ENCODE data around the gene PAK5.

The PAK5 gene

GRCh38 chr20:9686455-9686854 is 152.4 kb downstream of the PAK5 start:
- no peaks in the 10 kb centered on the region for H3K9me3 ChIP-seq (ENCODE audit: control insufficient read depth, insufficient read depth, low read length)
- H3K27me3 ChIP-seq (ENCODE audit: control insufficient read depth, insufficient read depth, low read length) = no peaks in the 10 kb centered on the region
- no peak overlapping the region for H3K9ac ChIP-seq (ENCODE audit: low read depth, low read length)
- no peaks in the 10 kb centered on the region for H3K4me1 ChIP-seq (ENCODE audit: control insufficient read depth, insufficient read depth, low read length)
- H3K4me3 ChIP-seq (ENCODE audit: low read depth, low read length) = no peak overlapping the region
- no peak overlapping the region for H3K27ac ChIP-seq (ENCODE audit: low read depth, low read length)
- no peaks in the 10 kb centered on the region for H3K36me3 ChIP-seq (ENCODE audit: control insufficient read depth, insufficient read depth, low read length)

- Histone ChIP-seq H3K27me3 (ENCODE audit: control insufficient read depth, insufficient read depth, low read length) (no peaks in the 10 kb centered on the region), H3K36me3 (ENCODE audit: control insufficient read depth, insufficient read depth, low read length) (no peaks in the 10 kb centered on the region), H3K9me3 (ENCODE audit: control insufficient read depth, insufficient read depth, low read length) (no peaks in the 10 kb centered on the region), H3K4me1 (ENCODE audit: control insufficient read depth, insufficient read depth, low read length) (no peaks in the 10 kb centered on the region), H3K27ac (ENCODE audit: low read depth, low read length) (no peak overlapping the region), H3K4me3 (ENCODE audit: low read depth, low read length) (no peak overlapping the region), H3K9ac (ENCODE audit: low read depth, low read length) (no peak overlapping the region)
Measured at GRCh38 chr20:9686001-9686400, 152.9 kb downstream of the PAK5 start.

- Histone ChIP-seq H3K27me3 (ENCODE audit: control insufficient read depth, insufficient read depth, low read length) (no peaks in the 10 kb centered on the region), H3K27ac (ENCODE audit: low read depth, low read length) (no peak overlapping the region), H3K9me3 (ENCODE audit: control insufficient read depth, insufficient read depth, low read length) (no peaks in the 10 kb centered on the region), H3K9ac (ENCODE audit: low read depth, low read length) (no peak overlapping the region), H3K4me1 (ENCODE audit: control insufficient read depth, insufficient read depth, low read length) (no peaks in the 10 kb centered on the region), H3K36me3 (ENCODE audit: control insufficient read depth, insufficient read depth, low read length) (no peaks in the 10 kb centered on the region), H3K4me3 (ENCODE audit: low read depth, low read length) (no peak overlapping the region)
Measured at GRCh38 chr20:9685011-9685410, 153.9 kb downstream of the PAK5 start.

GRCh38 chr20:9677100-9677623 is 161.7 kb downstream of the PAK5 start:
- Histone ChIP-seq H3K36me3 (ENCODE audit: control insufficient read depth, insufficient read depth, low read length) (no peaks in the 10 kb centered on the region), H3K4me1 (ENCODE audit: control insufficient read depth, insufficient read depth, low read length) (no peaks in the 10 kb centered on the region; the same call in 1 of the 2 replicates), H3K27ac (ENCODE audit: low read depth, low read length) (no peak overlapping the region), H3K4me3 (ENCODE audit: low read depth, low read length) (no peak overlapping the region), H3K9me3 (ENCODE audit: control insufficient read depth, insufficient read depth, low read length) (no peaks in the 10 kb centered on the region), H3K9ac (ENCODE audit: low read depth, low read length) (no peak overlapping the region), H3K27me3 (ENCODE audit: control insufficient read depth, insufficient read depth, low read length) (no peaks in the 10 kb centered on the region)

- H3K27me3 ChIP-seq (ENCODE audit: control insufficient read depth, insufficient read depth, low read length) = no peaks in the 10 kb centered on the region
- no peaks in the 10 kb centered on the region for H3K9me3 ChIP-seq (ENCODE audit: control insufficient read depth, insufficient read depth, low read length)
- H3K36me3 ChIP-seq (ENCODE audit: control insufficient read depth, insufficient read depth, low read length) = no peaks in the 10 kb centered on the region
- H3K9ac ChIP-seq (ENCODE audit: low read depth, low read length) = no peak overlapping the region
- no peak overlapping the region for H3K27ac ChIP-seq (ENCODE audit: low read depth, low read length)
- no peak overlapping the region for H3K4me3 ChIP-seq (ENCODE audit: low read depth, low read length)
- H3K4me1 ChIP-seq (ENCODE audit: control insufficient read depth, insufficient read depth, low read length) = no peaks in the 10 kb centered on the region; the same call in 1 of the 2 replicates
Measured at GRCh38 chr20:9672981-9673380, 165.9 kb downstream of the PAK5 start.

- H3K27me3 ChIP-seq (ENCODE audit: control insufficient read depth, insufficient read depth, low read length) = no peaks in the 10 kb centered on the region
- no peak overlapping the region for H3K4me3 ChIP-seq (ENCODE audit: low read depth, low read length)
- no peak overlapping the region for H3K9ac ChIP-seq (ENCODE audit: low read depth, low read length)
- no peak overlapping the region for H3K27ac ChIP-seq (ENCODE audit: low read depth, low read length)
- H3K4me1 ChIP-seq (ENCODE audit: control insufficient read depth, insufficient read depth, low read length) = no peaks in the 10 kb centered on the region; the same call in 1 of the 2 replicates
- H3K9me3 ChIP-seq (ENCODE audit: control insufficient read depth, insufficient read depth, low read length) = no peaks in the 10 kb centered on the region
- no peaks in the 10 kb centered on the region for H3K36me3 ChIP-seq (ENCODE audit: control insufficient read depth, insufficient read depth, low read length)
Measured at GRCh38 chr20:9672027-9672426, 166.8 kb downstream of the PAK5 start.

GRCh38 chr20:9668381-9668780 is 170.5 kb downstream of the PAK5 start:
- H3K27me3 ChIP-seq (ENCODE audit: control insufficient read depth, insufficient read depth, low read length) = no peaks in the 10 kb centered on the region
- no peaks in the 10 kb centered on the region for H3K9me3 ChIP-seq (ENCODE audit: control insufficient read depth, insufficient read depth, low read length)
- peaks cover 5% of the 10 kb centered on the region for H3K4me1 ChIP-seq (ENCODE audit: control insufficient read depth, insufficient read depth, low read length)
- H3K4me3 ChIP-seq (ENCODE audit: low read depth, low read length) = no peak overlapping the region
- no peaks in the 10 kb centered on the region for H3K36me3 ChIP-seq (ENCODE audit: control insufficient read depth, insufficient read depth, low read length)
- no peak overlapping the region for H3K27ac ChIP-seq (ENCODE audit: low read depth, low read length)
- H3K9ac ChIP-seq (ENCODE audit: low read depth, low read length) = no peak overlapping the region

GRCh38 chr20:9663423-9663822 is 175.5 kb downstream of the PAK5 start:
- Histone ChIP-seq H3K9me3 (ENCODE audit: control insufficient read depth, insufficient read depth, low read length) (no peaks in the 10 kb centered on the region), H3K36me3 (ENCODE audit: control insufficient read depth, insufficient read depth, low read length) (no peaks in the 10 kb centered on the region), H3K27ac (ENCODE audit: low read depth, low read length) (no peak overlapping the region), H3K4me1 (ENCODE audit: control insufficient read depth, insufficient read depth, low read length) (peaks cover 11% of the 10 kb centered on the region), H3K9ac (ENCODE audit: low read depth, low read length) (no peak overlapping the region), H3K4me3 (ENCODE audit: low read depth, low read length) (no peak overlapping the region), H3K27me3 (ENCODE audit: control insufficient read depth, insufficient read depth, low read length) (no peaks in the 10 kb centered on the region)

- Histone ChIP-seq H3K4me1 (ENCODE audit: control insufficient read depth, insufficient read depth, low read length) (peaks cover 11% of the 10 kb centered on the region), H3K9ac (ENCODE audit: low read depth, low read length) (no peak overlapping the region), H3K27me3 (ENCODE audit: control insufficient read depth, insufficient read depth, low read length) (no peaks in the 10 kb centered on the region), H3K27ac (ENCODE audit: low read depth, low read length) (no peak overlapping the region), H3K36me3 (ENCODE audit: control insufficient read depth, insufficient read depth, low read length) (no peaks in the 10 kb centered on the region), H3K9me3 (ENCODE audit: control insufficient read depth, insufficient read depth, low read length) (no peaks in the 10 kb centered on the region), H3K4me3 (ENCODE audit: low read depth, low read length) (no peak overlapping the region)
Measured at GRCh38 chr20:9660236-9660868, 178.5 kb downstream of the PAK5 start.

- H3K27ac ChIP-seq (ENCODE audit: low read depth, low read length) = no peak overlapping the region
- no peak overlapping the region for H3K9ac ChIP-seq (ENCODE audit: low read depth, low read length)
- no peaks in the 10 kb centered on the region for H3K9me3 ChIP-seq (ENCODE audit: control insufficient read depth, insufficient read depth, low read length)
- H3K4me3 ChIP-seq (ENCODE audit: low read depth, low read length) = no peak overlapping the region
- no peaks in the 10 kb centered on the region for H3K27me3 ChIP-seq (ENCODE audit: control insufficient read depth, insufficient read depth, low read length)
- no peaks in the 10 kb centered on the region for H3K36me3 ChIP-seq (ENCODE audit: control insufficient read depth, insufficient read depth, low read length)
- peaks cover 8% of the 10 kb centered on the region; the same call in 1 of the 2 replicates for H3K4me1 ChIP-seq (ENCODE audit: control insufficient read depth, insufficient read depth, low read length)
Measured at GRCh38 chr20:9647741-9648140, 191.1 kb downstream of the PAK5 start.

GRCh38 chr20:9646375-9646774 is 192.5 kb downstream of the PAK5 start:
- Histone ChIP-seq H3K36me3 (ENCODE audit: control insufficient read depth, insufficient read depth, low read length) (no peaks in the 10 kb centered on the region), H3K4me3 (ENCODE audit: low read depth, low read length) (no peak overlapping the region), H3K9ac (ENCODE audit: low read depth, low read length) (no peak overlapping the region), H3K4me1 (ENCODE audit: control insufficient read depth, insufficient read depth, low read length) (peaks cover 8% of the 10 kb centered on the region; the same call in 1 of the 2 replicates), H3K9me3 (ENCODE audit: control insufficient read depth, insufficient read depth, low read length) (no peaks in the 10 kb centered on the region), H3K27ac (ENCODE audit: low read depth, low read length) (no peak overlapping the region), H3K27me3 (ENCODE audit: control insufficient read depth, insufficient read depth, low read length) (no peaks in the 10 kb centered on the region)
